ENCODE results near the gene SRGAP3.
"Not testable (repeated sequence)": the region's sequence is repeated elsewhere in the genome, so short reads cannot be mapped to it uniquely, and the experiment has no call there.

The SRGAP3 gene

GRCh38 chr3:9249273-9250192, at the start of gene SRGAP3:
Gene SRGAP3 (minus strand): TSS chr3:9249646. CDS start chr3:9248951, 695 bp downstream.
- TF ChIP-seq CTCF (conservative IDR thresholded peaks at IDR 0.05) = peak; percentile 46
- H3K27ac ChIP-seq = peak within 1 kb of the TSS; percentile 87

DNA sequence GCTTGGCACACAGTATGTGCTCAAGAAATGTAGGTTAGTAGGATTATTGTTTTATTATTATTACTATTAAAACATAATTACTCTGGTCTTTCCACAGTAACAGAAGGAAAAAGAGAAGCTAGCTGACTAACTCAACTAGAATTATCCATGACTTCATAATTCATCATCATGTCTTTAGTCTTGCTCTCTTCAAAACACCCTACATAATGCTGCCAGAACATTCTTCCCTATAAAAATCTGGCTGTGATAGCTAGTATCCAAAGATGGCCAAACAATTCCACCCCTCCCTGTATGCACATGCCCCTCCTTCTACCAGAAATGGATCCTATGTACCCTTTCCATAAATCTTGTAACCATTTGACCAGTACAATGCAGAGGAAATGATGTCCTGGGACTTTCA, 48.8 kb upstream of the SRGAP3 start:
- no peak overlapping the region for H3K27ac ChIP-seq
- TF ChIP-seq CTCF (conservative IDR thresholded peaks at IDR 0.05) = no peak

GRCh38 chr3:9296241-9296640, 46.8 kb upstream of the SRGAP3 start:
- TF ChIP-seq CTCF (conservative IDR thresholded peaks at IDR 0.05) = no peak
- H3K27ac ChIP-seq = no peak overlapping the region

DNA sequence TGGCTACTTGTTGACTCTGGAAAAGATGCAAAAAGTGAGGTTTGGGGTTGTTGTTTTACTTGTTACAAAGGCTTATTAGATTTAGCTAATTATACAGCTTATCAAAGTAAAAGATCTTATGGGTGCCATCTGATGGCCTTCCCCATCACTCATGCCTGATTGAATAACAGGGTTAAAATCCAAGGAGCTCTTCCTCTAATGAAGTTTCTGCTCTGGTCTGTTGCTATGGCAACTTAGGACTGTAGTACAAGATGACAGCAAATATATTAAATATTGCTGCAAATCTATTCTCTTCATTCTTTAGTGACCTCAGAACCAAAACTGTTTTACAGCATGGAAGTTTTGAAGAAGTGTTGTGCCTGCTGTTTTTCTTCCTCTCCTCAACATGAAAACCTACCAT, 45.6 kb upstream of the SRGAP3 start:
- TF ChIP-seq CTCF (conservative IDR thresholded peaks at IDR 0.05) = no peak
- peak overlapping the region; percentile 16; the same call in 1 of the 2 replicates for H3K27ac ChIP-seq

GRCh38 chr3:9293953-9294352, 44.5 kb upstream of the SRGAP3 start:
- not testable (repeated sequence) for H3K27ac ChIP-seq

DNA sequence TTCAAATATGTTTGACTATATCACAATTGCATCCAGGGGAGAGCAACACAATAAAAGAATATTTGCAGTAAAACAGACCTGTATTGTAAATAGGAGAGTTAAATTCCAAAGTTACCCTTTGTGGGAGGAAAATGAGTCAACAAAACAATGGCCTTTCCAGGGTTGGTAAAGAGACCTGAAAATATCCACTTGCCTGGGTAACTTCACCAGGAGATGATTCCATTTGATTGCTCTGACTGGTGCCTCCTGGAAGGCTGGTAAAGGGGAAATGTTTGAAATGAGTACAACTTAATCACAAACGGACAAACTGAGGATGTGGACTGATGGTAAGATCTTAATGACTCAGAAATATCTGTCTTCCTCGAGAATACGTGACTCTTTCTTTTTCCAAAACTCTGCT, 43.6 kb upstream of the SRGAP3 start:
- no peak for TF ChIP-seq CTCF (conservative IDR thresholded peaks at IDR 0.05)
- H3K27ac ChIP-seq = no peak overlapping the region

GRCh38 chr3:9292516-9292915, 43.1 kb upstream of the SRGAP3 start:
- TF ChIP-seq CTCF (conservative IDR thresholded peaks at IDR 0.05) = no peak
- no peak overlapping the region for H3K27ac ChIP-seq

- TF ChIP-seq CTCF (conservative IDR thresholded peaks at IDR 0.05) = no peak
- H3K27ac ChIP-seq = no peak overlapping the region
Measured at GRCh38 chr3:9291821-9292410, 42.5 kb upstream of the SRGAP3 start.

All from VCaP (cell line).